ENCODE data around the gene RELL1. TPM values are rescaled to one million over a fixed set of nuclear protein-coding genes. Genes with fewer than 3 reads are reported as not detected.

Gene RELL1
- total RNA-seq, result 10 to 100 TPM; 53.7 to 75.0 TPM
- long read RNA-seq, transcript RELL1-202 (7 exons, 1,350 nt), result major isoform, 7 of 21 reads
- long read RNA-seq, partial matches to known transcripts, result 1 of 21 reads
- long read RNA-seq, other reads (novel, unspliced or antisense), result 10 of 21 reads

GRCh38 chr4:37686373-37687193 is at the start of gene RELL1:
TSS of gene RELL1 (minus strand) at chr4:37686376. CDS start at chr4:37686287, 89 bp downstream.
- intact Hi-C loops (cut with DNase I, micrococcal nuclease), result no loop called here
- ATAC-seq, result peak; percentile 87
- DNase-seq, result peak; percentile 100

- no peak for ATAC-seq
- peak in 1 of 2 donors; percentile 36 for DNase-seq
- intact Hi-C loops (cut with DNase I, micrococcal nuclease), result no loop called here
Observed at GRCh38 chr4:37735578-37735977, 49.4 kb upstream of the RELL1 start.

GRCh38 chr4:37734989-37735388 is 48.8 kb upstream of the RELL1 start:
- intact Hi-C loops (cut with DNase I, micrococcal nuclease), result no loop called here
- no peak for DNase-seq

GRCh38 chr4:37733240-37733867 is 47.2 kb upstream of the RELL1 start:
- no peak for DNase-seq
- intact Hi-C loops (cut with DNase I, micrococcal nuclease), result no loop called here
- peak; percentile 88 for ATAC-seq

More at GRCh38 chr4:37734989-37735388, 48.8 kb upstream of the RELL1 start:
- ATAC-seq, result no peak

GRCh38 chr4:37732526-37733186 is 46.5 kb upstream of the RELL1 start:
- ATAC-seq (peak; percentile 72), DNase-seq (no peak)
- intact Hi-C loops (cut with DNase I, micrococcal nuclease), result no loop called here

- intact Hi-C loops (cut with DNase I, micrococcal nuclease), result no loop called here
- DNase-seq (no peak), ATAC-seq (no peak)
Observed at GRCh38 chr4:37729649-37730004, 43.5 kb upstream of the RELL1 start.

GRCh38 chr4:37728064-37728463 is 41.9 kb upstream of the RELL1 start:
- ATAC-seq, result no peak
- DNase-seq, result no peak
- intact Hi-C loops (cut with DNase I, micrococcal nuclease), result no loop called here

- DNase-seq (no peak), ATAC-seq (peak; percentile 61)
- intact Hi-C loops (cut with DNase I, micrococcal nuclease), result no loop called here
Observed at GRCh38 chr4:37727635-37728034, 41.5 kb upstream of the RELL1 start.

- intact Hi-C loops (cut with DNase I, micrococcal nuclease), result no loop called here
- ATAC-seq, result no peak
- no peak for DNase-seq
Observed at GRCh38 chr4:37726666-37727065, 40.5 kb upstream of the RELL1 start.

GRCh38 chr4:37725718-37726117 is 39.5 kb upstream of the RELL1 start:
- DNase-seq, result no peak
- intact Hi-C loops (cut with DNase I, micrococcal nuclease), result no loop called here
- ATAC-seq, result no peak

- DNase-seq (no peak), ATAC-seq (no peak)
- intact Hi-C loops (cut with DNase I, micrococcal nuclease), result no loop called here
Observed at GRCh38 chr4:37723067-37723466, 36.9 kb upstream of the RELL1 start.

GRCh38 chr4:37721995-37722638 is 35.9 kb upstream of the RELL1 start:
- intact Hi-C loops (cut with DNase I, micrococcal nuclease), result no loop called here
- DNase-seq (no peak), ATAC-seq (peak; percentile 74)

GRCh38 chr4:37719021-37719420 is 32.8 kb upstream of the RELL1 start:
- DNase-seq (no peak), ATAC-seq (no peak)
- intact Hi-C loops (cut with DNase I, micrococcal nuclease), result no loop called here

- no peak for ATAC-seq
- intact Hi-C loops (cut with DNase I, micrococcal nuclease), result no loop called here
- no peak for DNase-seq
Observed at GRCh38 chr4:37717576-37717975, 31.4 kb upstream of the RELL1 start.

GRCh38 chr4:37715889-37716402 is 29.8 kb upstream of the RELL1 start:
- intact Hi-C loops (cut with DNase I, micrococcal nuclease), result no loop called here
- peak; percentile 89 for ATAC-seq
- peak; percentile 64 to 85 for DNase-seq

GRCh38 chr4:37710491-37710890 is 24.3 kb upstream of the RELL1 start:
- ATAC-seq (no peak), DNase-seq (no peak)
- intact Hi-C loops (cut with DNase I, micrococcal nuclease), result no loop called here

GRCh38 chr4:37706032-37706431 is 19.9 kb upstream of the RELL1 start:
- intact Hi-C loops (cut with DNase I, micrococcal nuclease), result no loop called here
- ATAC-seq (no peak), DNase-seq (no peak)

GRCh38 chr4:37705571-37705970 is 19.4 kb upstream of the RELL1 start:
- DNase-seq (no peak), ATAC-seq (no peak)
- intact Hi-C loops (cut with DNase I, micrococcal nuclease), result no loop called here

GRCh38 chr4:37699868-37700481 is 13.8 kb upstream of the RELL1 start:
- ATAC-seq, result peak; percentile 98
- intact Hi-C loops (cut with DNase I, micrococcal nuclease), result no loop called here
- no peak for DNase-seq
